Lung (tissue), 12 donors: Measurements from ENCODE around the gene COPS8. TPM values are rescaled to one million over a fixed set of nuclear protein-coding genes. Genes with fewer than 3 reads are reported as not detected.

Experiments
- ATAC-seq: fragments of 200-7000 bp; cut with Tn5 transposase; one replicate; pipeline ENCODE4 v1.9.1; 2020; ENCODE audit warnings: moderate number of reproducible peaks; ENCODE audit not compliant: insufficient read depth, low FRiP score
- DNase-seq, 3 donors: peaks; one replicate each; pipeline ENCODE4 v3.0.0-alpha.2; 2013 to 2017
- H3K27ac ChIP-seq, 2 donors: one replicate each; pipeline ENCODE4 v1.5.1; 2013; ENCODE audit warnings: mild to moderate bottlenecking in 2 of 2, moderate library complexity in 2 of 2, control low read depth in 1 of 2, inconsistent platforms in 1 of 2, low read depth in 1 of 2, low read length in 1 of 2
- H3K27me3 ChIP-seq, 3 donors: one replicate each; pipeline ENCODE4 v1.5.1; 2013; ENCODE audit warnings: low read length in 2 of 3; ENCODE audit not compliant: control insufficient read depth in 3 of 3, insufficient read depth in 3 of 3
- H3K36me3 ChIP-seq, 4 donors: one replicate each; pipeline ENCODE4 v1.5.1; 2013; ENCODE audit warnings: low read length in 4 of 4, mild to moderate bottlenecking in 1 of 4, moderate library complexity in 1 of 4; ENCODE audit not compliant: control insufficient read depth in 4 of 4, insufficient read depth in 4 of 4
- H3K4me1 ChIP-seq, 5 donors: one replicate each; pipeline ENCODE4 v1.5.1; 2013; ENCODE audit warnings: low read length in 5 of 5, mild to moderate bottlenecking in 2 of 5, moderate library complexity in 1 of 5; ENCODE audit not compliant: control insufficient read depth in 5 of 5, insufficient read depth in 5 of 5
- H3K4me3 ChIP-seq: one replicate; pipeline ENCODE4 v1.5.1; 2013; ENCODE audit warnings: mild to moderate bottlenecking, control low read depth, moderate library complexity
- H3K9ac ChIP-seq, 2 donors: one replicate each; pipeline ENCODE4 v1.5.1; 2013; ENCODE audit warnings: low read length in 2 of 2, control low read depth in 1 of 2; ENCODE audit not compliant: insufficient read depth in 1 of 2
- H3K9me3 ChIP-seq, 4 donors: one replicate each; pipeline ENCODE4 v1.5.1; 2013; ENCODE audit warnings: low read length in 3 of 4, mild to moderate bottlenecking in 1 of 4, moderate library complexity in 1 of 4; ENCODE audit not compliant: control insufficient read depth in 4 of 4, insufficient read depth in 3 of 4
- WGBS, 2 donors: extraction: QIAGEN DNeasy Blood & Tissue Kit; methylation state at CpG; one replicate each; pipeline ENCODE4 v1.1.7; 2013; 5-methylcytosine and 5-hydroxymethylcytosine counted together
- polyA plus RNA-seq, 2 donors: library from polyadenylated mRNA; stranded (reverse); fragments of 200-250 nt; gene quantifications; one replicate each; pipeline ENCODE4 v1.2.1, GENCODE V29; 2013
- total RNA-seq, 2 donors: library from RNA; depleted of rRNA in 1 of 2; stranded (reverse); fragments of >200 nt in 1 of 2; gene quantifications; one replicate each; pipeline ENCODE4 v1.2.1, GENCODE V29; 2014 to 2021
- TF ChIP-seq, protein P1 (sequence below): IDR thresholded peaks from 2 replicates; pipeline ENCODE4 v1.5.1; 2012; ENCODE audit warnings: mild to moderate bottlenecking; ENCODE audit errors: control extremely low read depth, extremely low read depth
- donor health status: control.
- donor health status: control.
- donor health status: Bipolar disorder and iron deficiency.
- donor health status: healthy.
- donor health status: DM: yes; HTN: yes; CAD: no.

The COPS8 gene
- total and polyA plus RNA-seq, 4 donors: 24.7 to 70.5 (median 36.2) TPM

DNA sequence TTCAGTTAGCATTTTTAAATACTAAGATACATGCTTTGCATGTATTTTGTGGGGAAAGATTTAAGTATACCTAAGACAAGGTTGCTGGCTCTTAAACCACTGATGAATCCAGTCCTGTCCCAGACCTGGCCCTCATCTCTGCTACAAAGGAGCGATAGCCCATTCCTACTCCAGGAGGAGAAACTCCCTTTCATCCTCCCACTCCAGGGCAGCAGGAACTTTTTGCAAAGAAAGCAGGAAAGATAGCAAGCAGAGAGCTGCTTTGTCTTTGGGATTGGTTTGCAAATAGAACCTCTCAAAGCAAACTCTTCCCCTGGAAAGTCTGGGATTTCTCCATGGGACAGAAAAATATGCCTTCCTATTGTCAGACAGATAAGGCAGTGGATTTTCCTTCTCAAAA lies 43.6 kb upstream of the COPS8 start:
- Histone ChIP-seq H3K27me3 (no peaks in the 10 kb centered on the region), H3K27ac (no peak overlapping the region), H3K9me3 (no peaks in the 10 kb centered on the region), H3K9ac (no peak overlapping the region), H3K4me1 (peaks cover 0 to 22% (median 7%) of the 10 kb centered on the region in 5 donors), H3K4me3 (no peak overlapping the region), H3K36me3 (no peaks in the 10 kb centered on the region)
- TF ChIP-seq, protein P1, sequence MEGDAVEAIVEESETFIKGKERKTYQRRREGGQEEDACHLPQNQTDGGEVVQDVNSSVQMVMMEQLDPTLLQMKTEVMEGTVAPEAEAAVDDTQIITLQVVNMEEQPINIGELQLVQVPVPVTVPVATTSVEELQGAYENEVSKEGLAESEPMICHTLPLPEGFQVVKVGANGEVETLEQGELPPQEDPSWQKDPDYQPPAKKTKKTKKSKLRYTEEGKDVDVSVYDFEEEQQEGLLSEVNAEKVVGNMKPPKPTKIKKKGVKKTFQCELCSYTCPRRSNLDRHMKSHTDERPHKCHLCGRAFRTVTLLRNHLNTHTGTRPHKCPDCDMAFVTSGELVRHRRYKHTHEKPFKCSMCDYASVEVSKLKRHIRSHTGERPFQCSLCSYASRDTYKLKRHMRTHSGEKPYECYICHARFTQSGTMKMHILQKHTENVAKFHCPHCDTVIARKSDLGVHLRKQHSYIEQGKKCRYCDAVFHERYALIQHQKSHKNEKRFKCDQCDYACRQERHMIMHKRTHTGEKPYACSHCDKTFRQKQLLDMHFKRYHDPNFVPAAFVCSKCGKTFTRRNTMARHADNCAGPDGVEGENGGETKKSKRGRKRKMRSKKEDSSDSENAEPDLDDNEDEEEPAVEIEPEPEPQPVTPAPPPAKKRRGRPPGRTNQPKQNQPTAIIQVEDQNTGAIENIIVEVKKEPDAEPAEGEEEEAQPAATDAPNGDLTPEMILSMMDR: no peak
- ATAC-seq (no peak), DNase-seq (no peak)
- 84 to 88% methylated on average over 1 of the region's 1 CpG for WGBS, 2 donors

DNA sequence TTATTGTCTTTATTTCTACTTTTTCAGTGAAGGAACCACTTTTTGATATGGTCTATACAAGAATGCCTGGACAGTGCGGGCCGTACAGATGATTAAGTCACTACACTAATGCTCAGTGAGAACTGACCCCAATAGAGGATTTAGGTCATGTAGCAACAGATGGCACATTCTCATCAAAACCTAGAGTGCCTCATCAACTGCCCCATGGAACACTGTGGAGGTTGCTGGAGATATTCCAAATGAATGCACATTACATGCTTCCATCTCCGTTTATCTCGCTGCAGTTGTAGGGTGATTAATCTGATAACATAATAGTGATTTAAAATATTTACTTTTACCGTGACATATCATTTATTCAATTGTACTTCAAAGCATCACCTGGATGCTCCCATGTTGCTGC lies 41.8 kb upstream of the COPS8 start:
- 58 to 72% methylated on average over 5 of the region's 5 CpGs for WGBS, 2 donors
- no peak overlapping the region for H3K27ac ChIP-seq

DNA sequence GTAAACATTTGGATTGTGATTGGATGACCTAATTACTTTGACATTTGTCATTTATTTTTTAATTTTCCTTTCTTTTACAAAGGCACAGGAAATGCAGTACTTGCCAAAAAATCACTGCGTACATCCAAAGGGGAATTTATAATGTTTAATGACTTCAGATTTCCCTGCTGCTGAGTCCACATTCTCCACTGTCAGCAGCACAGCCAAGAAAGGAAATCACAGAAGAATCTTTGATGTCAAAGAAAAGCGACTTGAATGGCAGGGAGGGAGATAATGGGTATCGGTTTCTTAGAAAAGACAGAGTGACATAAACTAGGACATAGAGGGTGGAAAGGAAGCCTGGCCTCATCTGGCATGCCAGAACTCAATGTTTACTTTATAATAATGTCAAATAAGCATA lies 41.4 kb upstream of the COPS8 start:
- Histone ChIP-seq H3K4me3 (no peak overlapping the region), H3K27ac (no peak overlapping the region), H3K36me3 (no peaks in the 10 kb centered on the region), H3K9me3 (peaks cover 0 to 2% (median 0%) of the 10 kb centered on the region in 4 donors), H3K4me1 (peaks cover 0 to 22% (median 7%) of the 10 kb centered on the region in 5 donors), H3K27me3 (no peaks in the 10 kb centered on the region), H3K9ac (no peak overlapping the region)
- DNase-seq: peak in 1 of 3 donors; percentile 75
- 52 to 69% methylated on average over 3 of the region's 3 CpGs for WGBS, 2 donors
- no peak for ATAC-seq
- TF ChIP-seq, protein P1: no peak

More for the DNA sequence above, 41.8 kb upstream of the COPS8 start:
- Histone ChIP-seq H3K4me3 (no peak overlapping the region), H3K9me3 (peaks cover 0 to 2% (median 0%) of the 10 kb centered on the region in 4 donors), H3K9ac (no peak overlapping the region), H3K4me1 (peaks cover 0 to 22% (median 7%) of the 10 kb centered on the region in 5 donors), H3K27me3 (no peaks in the 10 kb centered on the region), H3K36me3 (no peaks in the 10 kb centered on the region)
- no peak for ATAC-seq
- DNase-seq: peak in 2 of 3 donors; percentile 56 to 63
- TF ChIP-seq, protein P1: no peak

DNA sequence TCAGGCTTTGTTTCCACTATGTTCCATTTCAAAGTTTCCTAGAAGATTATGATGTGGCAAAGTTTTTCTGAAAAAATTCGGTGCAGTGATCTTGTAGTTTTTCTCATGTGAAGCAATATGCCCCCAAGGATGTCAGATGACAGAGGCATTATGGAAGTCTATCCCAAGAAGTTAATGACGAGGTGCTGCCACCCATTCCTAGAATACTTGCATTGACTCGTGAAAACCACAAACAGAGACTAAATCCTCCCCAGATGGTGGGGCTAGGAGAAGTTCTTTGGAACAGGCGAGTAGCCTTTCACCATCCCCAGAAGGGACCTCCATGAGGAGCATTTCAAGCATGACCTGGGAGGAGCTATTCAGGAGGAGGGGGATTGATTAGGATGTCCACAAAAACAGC lies 40.2 kb upstream of the COPS8 start:
- WGBS, 2 donors: 79 to 84% methylated on average over 4 of the region's 4 CpGs
- TF ChIP-seq, protein P1: no peak
- DNase-seq (no peak), ATAC-seq (no peak)
- no peak overlapping the region for H3K9ac ChIP-seq
- no peaks in the 10 kb centered on the region for H3K27me3 ChIP-seq
- H3K27ac ChIP-seq: no peak overlapping the region
- peaks cover 0 to 2% (median 0%) of the 10 kb centered on the region in 4 donors for H3K9me3 ChIP-seq
- H3K4me1 ChIP-seq: peaks cover 0 to 22% (median 7%) of the 10 kb centered on the region in 5 donors
- no peak overlapping the region for H3K4me3 ChIP-seq
- no peaks in the 10 kb centered on the region for H3K36me3 ChIP-seq
